Renal cortical epithelial cell (primary cell): Measurements from ENCODE around the gene SPATA6. TPM values are rescaled to one million over a fixed set of nuclear protein-coding genes. Genes with fewer than 3 reads are reported as not detected.
A peak's percentile ranks its signal among the peaks of the same experiment; 100 is the strongest.

Source experiments
- DNase-seq: peaks from one replicate; pipeline ENCODE4 v3.0.0-alpha.2; 2011; ENCODE audit warnings: low read depth
- total RNA-seq: library from RNA; depleted of rRNA; stranded (reverse); fragments of >200 nt; gene quantifications from 2 replicates; pipeline ENCODE4 v1.2.3, GENCODE V29; 2014

The SPATA6 gene
- total RNA-seq, 1 donor from 2014 or later: 18.4 TPM

GRCh38 chr1:48251821-48252220 is 220.2 kb downstream of the SPATA6 start:
- DNase-seq: peak; percentile 4

- no peak for DNase-seq
Measured at GRCh38 chr1:48251323-48251722, 220.7 kb downstream of the SPATA6 start.

- no peak for DNase-seq
Measured at GRCh38 chr1:48250572-48250971, 221.4 kb downstream of the SPATA6 start.

- no peak for DNase-seq
Measured at GRCh38 chr1:48249868-48250267, 222.1 kb downstream of the SPATA6 start.

- no peak for DNase-seq
Measured at GRCh38 chr1:48248356-48248755, 223.6 kb downstream of the SPATA6 start.

- peak; percentile 61 for DNase-seq
Measured at GRCh38 chr1:48246727-48247126, 225.3 kb downstream of the SPATA6 start.

Other genes starting within 250 kb of the SPATA6 start
- 0.35 and 1.6 TPM in 2 replicates for gene SLC5A9, start 249.5 kb downstream of the SPATA6 start, total RNA-seq